ENCODE data around the gene CILP2.
A peak's percentile ranks its signal among the peaks of the same experiment; 100 is the strongest.

The CILP2 gene

GRCh38 chr19:19538061-19538784 lies at the start of gene CILP2:
CILP2 (plus strand) TSS chr19:19538265; CDS start chr19:19538350, 85 bp downstream.
- Histone ChIP-seq H3K27me3 (ENCODE audit: control insufficient read depth in 2 of 2, insufficient read depth in 2 of 2, low read length in 2 of 2) (peaks cover 13 to 18% of the 10 kb centered on the region in 2 donors), H3K4me3 (ENCODE audit: low read length in 2 of 2) (peak within 1 kb of the TSS; percentile 9 to 13), H3K36me3 (ENCODE audit: control insufficient read depth in 2 of 2, insufficient read depth in 2 of 2, low read length in 2 of 2) (no peaks in the 10 kb centered on the region), H3K27ac (ENCODE audit: low read depth in 2 of 2, low read length in 2 of 2) (no peak within 1 kb of the TSS), H3K4me1 (ENCODE audit: control insufficient read depth in 2 of 2, insufficient read depth in 2 of 2, low read length in 2 of 2) (peaks cover 9 to 12% of the 10 kb centered on the region in 2 donors), H3K9me3 (ENCODE audit: control insufficient read depth in 2 of 2, low read length in 2 of 2) (no peaks in the 10 kb centered on the region), H3K9ac (ENCODE audit: low read depth in 1 of 2, low read length in 2 of 2) (no peak within 1 kb of the TSS)

- no peaks in the 10 kb centered on the region for H3K27me3 ChIP-seq (ENCODE audit: control insufficient read depth in 2 of 2, insufficient read depth in 2 of 2, low read length in 2 of 2)
- peak overlapping the region; percentile 36 to 41 for H3K9ac ChIP-seq (ENCODE audit: low read depth in 1 of 2, low read length in 2 of 2)
- H3K27ac ChIP-seq (ENCODE audit: low read depth in 2 of 2, low read length in 2 of 2): peak overlapping the region; percentile 62 to 83
- H3K9me3 ChIP-seq (ENCODE audit: control insufficient read depth in 2 of 2, low read length in 2 of 2): no peaks in the 10 kb centered on the region
- H3K36me3 ChIP-seq (ENCODE audit: control insufficient read depth in 2 of 2, insufficient read depth in 2 of 2, low read length in 2 of 2): peaks cover 17 to 37% of the 10 kb centered on the region in 2 donors
- peak overlapping the region; percentile 44 to 63 for H3K4me3 ChIP-seq (ENCODE audit: low read length in 2 of 2)
- H3K4me1 ChIP-seq (ENCODE audit: control insufficient read depth in 2 of 2, insufficient read depth in 2 of 2, low read length in 2 of 2): peaks cover 31 to 34% of the 10 kb centered on the region in 2 donors
Measured at GRCh38 chr19:19488875-19489690, 49.0 kb upstream of the CILP2 start.

GRCh38 chr19:19489804-19490204 lies 48.3 kb upstream of the CILP2 start:
- peaks cover 31 to 34% of the 10 kb centered on the region in 2 donors for H3K4me1 ChIP-seq (ENCODE audit: control insufficient read depth in 2 of 2, insufficient read depth in 2 of 2, low read length in 2 of 2)
- H3K36me3 ChIP-seq (ENCODE audit: control insufficient read depth in 2 of 2, insufficient read depth in 2 of 2, low read length in 2 of 2): peaks cover 23 to 43% of the 10 kb centered on the region in 2 donors
- no peaks in the 10 kb centered on the region for H3K9me3 ChIP-seq (ENCODE audit: control insufficient read depth in 2 of 2, low read length in 2 of 2)
- H3K9ac ChIP-seq (ENCODE audit: low read depth in 1 of 2, low read length in 2 of 2): peak overlapping the region in 1 of 2 donors; percentile 14
- peak overlapping the region; percentile 62 to 83 for H3K27ac ChIP-seq (ENCODE audit: low read depth in 2 of 2, low read length in 2 of 2)
- H3K4me3 ChIP-seq (ENCODE audit: low read length in 2 of 2): peak overlapping the region; percentile 10 to 63
- no peaks in the 10 kb centered on the region for H3K27me3 ChIP-seq (ENCODE audit: control insufficient read depth in 2 of 2, insufficient read depth in 2 of 2, low read length in 2 of 2)

- peak overlapping the region; percentile 14 to 38 for H3K9ac ChIP-seq (ENCODE audit: low read depth in 1 of 2, low read length in 2 of 2)
- H3K4me3 ChIP-seq (ENCODE audit: low read length in 2 of 2): peak overlapping the region; percentile 10 to 63
- H3K9me3 ChIP-seq (ENCODE audit: control insufficient read depth in 2 of 2, low read length in 2 of 2): no peaks in the 10 kb centered on the region
- H3K27me3 ChIP-seq (ENCODE audit: control insufficient read depth in 2 of 2, insufficient read depth in 2 of 2, low read length in 2 of 2): no peaks in the 10 kb centered on the region
- H3K4me1 ChIP-seq (ENCODE audit: control insufficient read depth in 2 of 2, insufficient read depth in 2 of 2, low read length in 2 of 2): peaks cover 31 to 34% of the 10 kb centered on the region in 2 donors
- peaks cover 26 to 45% of the 10 kb centered on the region in 2 donors for H3K36me3 ChIP-seq (ENCODE audit: control insufficient read depth in 2 of 2, insufficient read depth in 2 of 2, low read length in 2 of 2)
- peak overlapping the region; percentile 32 to 83 for H3K27ac ChIP-seq (ENCODE audit: low read depth in 2 of 2, low read length in 2 of 2)
Measured at GRCh38 chr19:19490214-19490968, 47.7 kb upstream of the CILP2 start.

- Histone ChIP-seq H3K9ac (ENCODE audit: low read depth in 1 of 2, low read length in 2 of 2) (no peak overlapping the region), H3K4me1 (ENCODE audit: control insufficient read depth in 2 of 2, insufficient read depth in 2 of 2, low read length in 2 of 2) (peaks cover 31 to 33% of the 10 kb centered on the region in 2 donors), H3K9me3 (ENCODE audit: control insufficient read depth in 2 of 2, low read length in 2 of 2) (no peaks in the 10 kb centered on the region), H3K4me3 (ENCODE audit: low read length in 2 of 2) (no peak overlapping the region), H3K36me3 (ENCODE audit: control insufficient read depth in 2 of 2, insufficient read depth in 2 of 2, low read length in 2 of 2) (peaks cover 36 to 48% of the 10 kb centered on the region in 2 donors), H3K27ac (ENCODE audit: low read depth in 2 of 2, low read length in 2 of 2) (no peak overlapping the region), H3K27me3 (ENCODE audit: control insufficient read depth in 2 of 2, insufficient read depth in 2 of 2, low read length in 2 of 2) (no peaks in the 10 kb centered on the region)
Measured at GRCh38 chr19:19491321-19492025, 46.6 kb upstream of the CILP2 start.

- Histone ChIP-seq H3K9ac (ENCODE audit: low read depth in 1 of 2, low read length in 2 of 2) (no peak overlapping the region), H3K9me3 (ENCODE audit: control insufficient read depth in 2 of 2, low read length in 2 of 2) (no peaks in the 10 kb centered on the region), H3K36me3 (ENCODE audit: control insufficient read depth in 2 of 2, insufficient read depth in 2 of 2, low read length in 2 of 2) (peaks cover 37 to 49% of the 10 kb centered on the region in 2 donors), H3K4me3 (ENCODE audit: low read length in 2 of 2) (no peak overlapping the region), H3K27me3 (ENCODE audit: control insufficient read depth in 2 of 2, insufficient read depth in 2 of 2, low read length in 2 of 2) (no peaks in the 10 kb centered on the region), H3K27ac (ENCODE audit: low read depth in 2 of 2, low read length in 2 of 2) (no peak overlapping the region), H3K4me1 (ENCODE audit: control insufficient read depth in 2 of 2, insufficient read depth in 2 of 2, low read length in 2 of 2) (peaks cover 31 to 32% of the 10 kb centered on the region in 2 donors)
Measured at GRCh38 chr19:19492026-19492610, 45.9 kb upstream of the CILP2 start.

- no peaks in the 10 kb centered on the region for H3K27me3 ChIP-seq (ENCODE audit: control insufficient read depth in 2 of 2, insufficient read depth in 2 of 2, low read length in 2 of 2)
- no peak overlapping the region for H3K4me3 ChIP-seq (ENCODE audit: low read length in 2 of 2)
- peaks cover 51 to 67% of the 10 kb centered on the region in 2 donors for H3K36me3 ChIP-seq (ENCODE audit: control insufficient read depth in 2 of 2, insufficient read depth in 2 of 2, low read length in 2 of 2)
- no peak overlapping the region for H3K9ac ChIP-seq (ENCODE audit: low read depth in 1 of 2, low read length in 2 of 2)
- H3K4me1 ChIP-seq (ENCODE audit: control insufficient read depth in 2 of 2, insufficient read depth in 2 of 2, low read length in 2 of 2): peaks cover 15% of the 10 kb centered on the region in 2 donors
- no peaks in the 10 kb centered on the region for H3K9me3 ChIP-seq (ENCODE audit: control insufficient read depth in 2 of 2, low read length in 2 of 2)
- H3K27ac ChIP-seq (ENCODE audit: low read depth in 2 of 2, low read length in 2 of 2): no peak overlapping the region
Measured at GRCh38 chr19:19493841-19494546, 44.1 kb upstream of the CILP2 start.

- Histone ChIP-seq H3K9me3 (ENCODE audit: control insufficient read depth in 2 of 2, low read length in 2 of 2) (no peaks in the 10 kb centered on the region), H3K9ac (ENCODE audit: low read depth in 1 of 2, low read length in 2 of 2) (no peak overlapping the region), H3K27me3 (ENCODE audit: control insufficient read depth in 2 of 2, insufficient read depth in 2 of 2, low read length in 2 of 2) (no peaks in the 10 kb centered on the region), H3K36me3 (ENCODE audit: control insufficient read depth in 2 of 2, insufficient read depth in 2 of 2, low read length in 2 of 2) (peaks cover 68 to 83% of the 10 kb centered on the region in 2 donors), H3K4me3 (ENCODE audit: low read length in 2 of 2) (no peak overlapping the region), H3K4me1 (ENCODE audit: control insufficient read depth in 2 of 2, insufficient read depth in 2 of 2, low read length in 2 of 2) (no peaks in the 10 kb centered on the region), H3K27ac (ENCODE audit: low read depth in 2 of 2, low read length in 2 of 2) (no peak overlapping the region)
Measured at GRCh38 chr19:19495614-19496603, 42.2 kb upstream of the CILP2 start.
